H1 (cell line): ENCODE results near the gene ISX. TPM values are rescaled to one million over a fixed set of nuclear protein-coding genes. Genes with fewer than 3 reads are reported as not detected.

Source experiments
- JUND ChIP-seq: IDR thresholded peaks from 2 replicates; pipeline ENCODE4 v1.6.1; 2011; ENCODE audit warnings: mild to moderate bottlenecking, improper control_type of control experiment, low read length
- SAP30 ChIP-seq: fragments of 300-600 bp; sonication (generic); IDR thresholded peaks from 2 replicates; pipeline ENCODE4 v1.7.1; 2012; ENCODE audit warnings: low read length, moderate library complexity, mild to moderate bottlenecking, inconsistent platforms; ENCODE audit not compliant: insufficient read depth, insufficient replicate concordance
- polyA plus RNA-seq, 7 experiments: library from polyadenylated mRNA; depleted of rRNA in 3 of 7; stranded (reverse) in 5 of 7; unstranded in 2 of 7; fragments of >200 nt in 5 of 7; fragments of 200-250 nt in 2 of 7; gene quantifications; 1 replicate in 5 of 7; 2 replicates in 1 of 7; 4 replicates in 1 of 7; pipeline versions ENCODE4 v1.2.1 to v1.2.3, GENCODE V29; 2011 to 2013; ENCODE audit warnings: missing spikeins in 2 of 7, mixed read lengths in 2 of 7
- total RNA-seq: library from RNA; stranded (reverse); fragmentation: NEBNext Ultra II Directional; extraction: Animal tissue kit (Norgen Biotek cat#: 25700); gene quantifications from 2 replicates; pipeline ENCODE4 v1.2.1, GENCODE V29; 2021

The ISX gene
- total and polyA plus RNA-seq, 2 of the 8 experiments (the other 6 are each of a cell fraction or from before 2014, with no cell fraction given): not detected

DNA sequence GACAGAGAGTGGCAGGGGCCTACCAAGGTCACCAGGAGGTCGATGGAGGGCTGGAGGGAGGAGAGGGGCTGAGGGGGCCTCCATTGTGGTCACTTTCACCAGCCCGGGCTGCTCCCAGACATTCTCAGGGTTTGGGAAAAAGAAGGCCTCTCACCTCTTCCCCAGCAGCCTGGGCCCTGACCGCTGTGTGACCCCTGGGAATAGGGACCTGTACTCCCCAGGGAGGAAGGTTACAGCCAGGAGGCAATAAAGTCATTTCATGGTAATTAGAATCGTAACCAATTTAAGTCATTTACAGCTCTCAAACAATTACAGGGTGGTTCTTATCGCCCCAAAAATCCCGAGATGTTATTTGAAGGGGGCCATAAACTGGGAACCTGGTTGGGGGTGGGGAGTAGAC lies 37.8 kb downstream of the ISX start (continued):
- no peak for TF ChIP-seq JUND
- TF ChIP-seq SAP30: no peak
- TF ChIP-seq, all 59 proteins: peak for 0
